ENCODE measurements around the gene WNT7B. TPM values are rescaled to one million over a fixed set of nuclear protein-coding genes. Genes with fewer than 3 reads are reported as not detected.

Gene WNT7B
- total and polyA plus RNA-seq, 2 of the 8 experiments (the other 6 are each of a cell fraction or from before 2014, with no cell fraction given): 0.14 to 0.24 TPM

GRCh38 chr22:45922256-45922655, 54.7 kb downstream of the WNT7B start:
- Histone ChIP-seq H2AK5ac (ENCODE audit: low read depth, low read length) (no peak overlapping the region), H3K23ac (ENCODE audit: insufficient read length) (no peak overlapping the region), H3K79me1 (ENCODE audit: low read depth, low read length) (no peaks in the 10 kb centered on the region), H3K9ac (replicated peaks in 1 of 4; ENCODE audit: extremely low read depth in 1 of 4, low read depth in 3 of 4, low read length in 3 of 4) (no peak overlapping the region), H3K4me1 (replicated peaks in 1 of 4; ENCODE audit: control insufficient read depth in 3 of 4, insufficient read depth in 4 of 4, low read length in 3 of 4) (no peaks in the 10 kb centered on the region; a peak in 1 of 7 replicates), H3K9me3 (ENCODE audit: insufficient read depth in 2 of 2, low read depth in 1 of 2, low read length in 1 of 2) (no peaks in the 10 kb centered on the region), H3K4me2 (ENCODE audit: insufficient read depth in 1 of 2, low read depth in 2 of 2, low read length in 2 of 2) (no peak overlapping the region), H2BK5ac (ENCODE audit: low read depth, low read length) (no peak overlapping the region), H3K79me2 (ENCODE audit: control insufficient read depth in 1 of 2, insufficient read depth in 2 of 2, low read length in 2 of 2) (no peaks in the 10 kb centered on the region), H4K20me1 (replicated peaks in 1 of 2; ENCODE audit: control insufficient read depth in 1 of 2, insufficient read depth in 2 of 2, low read length in 2 of 2) (no peaks in the 10 kb centered on the region), H3K18ac (ENCODE audit: extremely low read depth, low read length) (no peak overlapping the region), H2AFZ (ENCODE audit: low read length) (no peak overlapping the region), H3K56ac (replicated peaks; ENCODE audit: insufficient read length, low read depth, low read length) (no peak overlapping the region), H2BK15ac (ENCODE audit: low read length) (no peak overlapping the region), H3K36me3 (ENCODE audit: control insufficient read depth in 2 of 4, insufficient read depth in 4 of 4, low read length in 3 of 4) (no peaks in the 10 kb centered on the region), H3K4me3 (ENCODE audit: extremely low read depth in 1 of 4, insufficient read depth in 2 of 4, low read depth in 3 of 4, low read length in 4 of 4) (no peak overlapping the region), H2BK12ac (ENCODE audit: low read depth, low read length) (no peak overlapping the region), H4K8ac (ENCODE audit: extremely low read depth, insufficient read depth, low read length) (no peak overlapping the region), H3K4ac (replicated peaks; ENCODE audit: insufficient read length, low read depth, low read length) (no peak overlapping the region), H2BK20ac (ENCODE audit: low read length) (no peak overlapping the region), H4K5ac (ENCODE audit: insufficient read length, low read depth, low read length) (no peak overlapping the region), H3K27ac (ENCODE audit: low read depth, low read length) (no peak overlapping the region), H3K23me2 (ENCODE audit: low read depth, low read length) (no peaks in the 10 kb centered on the region), H3K14ac (ENCODE audit: insufficient read length) (no peak overlapping the region), H3K27me3 (replicated peaks in 1 of 4; ENCODE audit: control insufficient read depth in 3 of 4, extremely low read depth in 1 of 4, insufficient read depth in 3 of 4, low read length in 3 of 4) (no peaks in the 10 kb centered on the region), H2BK120ac (replicated peaks; ENCODE audit: low read depth, low read length) (no peak overlapping the region), H4K91ac (replicated peaks; ENCODE audit: insufficient read length, low read length) (no peak overlapping the region)
- TF ChIP-seq RAD21 (IDR thresholded peaks at IDR 0.05 in 1 of 2, conservative IDR thresholded peaks at IDR 0.05 in 1 of 2; ENCODE audit: low read depth in 2 of 2, low read length in 2 of 2): no peak
- TF ChIP-seq CEBPB (IDR thresholded peaks at IDR 0.05; ENCODE audit: low read depth, low read length): no peak
- no peak for TF ChIP-seq POLR2AphosphoS5 (IDR thresholded peaks at IDR 0.05; ENCODE audit: low read depth, low read length)
- no peak for TF ChIP-seq TEAD4 (IDR thresholded peaks at IDR 0.05; ENCODE audit: low read depth, low read length)
- no peak for TF ChIP-seq POU5F1 (IDR thresholded peaks at IDR 0.05; ENCODE audit: low read depth, low read length)
- no peak for TF ChIP-seq FOSL1 (IDR thresholded peaks at IDR 0.05; ENCODE audit: insufficient read depth, low read depth, low read length)
- no peak for TF ChIP-seq POLR2A (IDR thresholded peaks at IDR 0.05; ENCODE audit: control extremely low read depth in 1 of 2, low read depth in 2 of 2, low read length in 2 of 2)
- no peak for TF ChIP-seq KDM4A (IDR thresholded peaks at IDR 0.05; ENCODE audit: low read depth, low read length, severe bottlenecking)
- no peak for TF ChIP-seq BACH1 (IDR thresholded peaks at IDR 0.05; ENCODE audit: low read length)
- no peak for TF ChIP-seq TAF7 (optimal IDR thresholded peaks at IDR 0.05; ENCODE audit: borderline replicate concordance, low read depth, low read length)
- no peak for TF ChIP-seq TBP (IDR thresholded peaks at IDR 0.05; ENCODE audit: low read depth, low read length)
- no peak for TF ChIP-seq TAF1 (IDR thresholded peaks at IDR 0.05; ENCODE audit: low read depth, low read length)
- TF ChIP-seq BRCA1 (IDR thresholded peaks at IDR 0.05; ENCODE audit: low read depth, low read length): no peak
- no peak for TF ChIP-seq ASH2L (IDR thresholded peaks at IDR 0.05; ENCODE audit: low read length)
- no peak for TF ChIP-seq SAP30 (IDR thresholded peaks at IDR 0.05; ENCODE audit: insufficient read depth, insufficient replicate concordance, low read length)
- TF ChIP-seq CHD2 (IDR thresholded peaks at IDR 0.05; ENCODE audit: low read length): no peak
- CTCF ChIA-PET (ENCODE audit: partially characterized antibody): interaction anchor here (0.9 to 2.6 kb wide), 5 partner anchors 20 to 344 kb away, joined by 3 to 13 read pairs (median 5); no protein-coding TSS in a partner anchor
- POLR2A ChIA-PET (ENCODE audit: partially characterized antibody): no interaction called here
- no peak for DNase-seq (ENCODE audit: low read depth in 1 of 2, low spot score in 2 of 2)
- FAIRE-seq: no peak
- WGBS, 2 experiments (ENCODE audit: extremely low coverage in 1 of 2, insufficient coverage in 1 of 2, insufficient read length in 1 of 2, insufficient replicate concordance in 2 of 2, low coverage in 1 of 2, low lambda C conversion rate in 2 of 2, missing lambda C conversion rate in 1 of 2): 89% methylated on average over 15 of the region's 15 CpGs; no CpG with 5 or more reads in 1 of the 2 experiments
